Measurements from ENCODE around the gene TSPEAR. TPM values are rescaled to one million over a fixed set of nuclear protein-coding genes. Genes with fewer than 3 reads are reported as not detected.
"Not testable (repeated sequence)": the region's sequence is repeated elsewhere in the genome, so short reads cannot be mapped to it uniquely, and the experiment has no call there.

TSPEAR gene
- total RNA-seq, 4 donors from 2014 or later: 0.21 to 1.3 (median 0.69) TPM

DNA sequence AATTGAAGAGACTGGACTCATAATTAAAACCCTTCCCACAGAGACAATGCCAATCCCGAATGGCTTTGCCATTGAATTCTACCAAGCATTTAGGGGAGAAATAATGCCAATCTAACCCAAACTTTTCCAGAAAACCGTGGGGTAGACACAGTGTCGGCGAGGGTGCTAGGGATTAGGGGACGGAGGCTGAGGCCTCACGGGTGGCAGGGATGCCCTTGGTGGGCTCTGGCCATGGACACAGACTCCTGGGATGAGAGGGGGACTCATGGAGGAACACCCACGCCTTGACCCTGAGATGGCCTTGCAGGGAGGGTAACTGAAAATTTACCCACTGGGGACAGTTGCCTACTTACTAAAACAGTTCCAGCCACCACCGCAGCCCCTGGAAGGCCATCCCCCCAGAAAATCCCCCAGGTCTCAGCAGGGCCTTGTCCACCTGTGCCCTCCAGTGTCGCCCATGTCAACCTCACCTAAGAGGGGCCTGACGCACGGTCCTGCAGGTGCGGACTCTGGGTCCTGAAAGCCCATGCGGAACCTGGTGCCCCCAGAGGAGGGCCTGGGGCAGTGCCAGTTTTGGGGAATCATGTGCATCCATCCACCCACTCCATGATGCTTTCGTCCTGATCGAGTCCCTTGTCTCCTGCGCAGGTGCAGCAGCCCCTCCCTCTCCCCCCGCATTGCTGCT lies 132.9 kb downstream of the TSPEAR start:
- Histone ChIP-seq H3K4me3 (replicated peaks in 1 of 3) (no peak overlapping the region), H3K27ac (no peak overlapping the region), H3K27me3 (no peaks in the 10 kb centered on the region), H3K9me3 (no peaks in the 10 kb centered on the region), H3K36me3 (no peaks in the 10 kb centered on the region), H3K4me1 (no peaks in the 10 kb centered on the region)
- intact Hi-C loops (cut with DNase I): no loop called here
- TF ChIP-seq CTCF (IDR thresholded peaks at IDR 0.05) (no peak), POLR2A (IDR thresholded peaks at IDR 0.05) (no peak)
- WGBS, 2 donors: 88 to 97% methylated on average over 13 to 16 of the region's 17 CpGs
- DNase-seq: no peak

- no peaks in the 10 kb centered on the region for H3K4me1 ChIP-seq
- TF ChIP-seq POLR2A (IDR thresholded peaks at IDR 0.05): no peak
- no peak for TF ChIP-seq CTCF (IDR thresholded peaks at IDR 0.05)
- H3K9me3 ChIP-seq: no peaks in the 10 kb centered on the region
- no peak overlapping the region for H3K4me3 ChIP-seq (replicated peaks in 1 of 3)
- WGBS, 2 donors: 94% methylated on average over 9 to 10 of the region's 10 CpGs
- H3K36me3 ChIP-seq: no peaks in the 10 kb centered on the region
- DNase-seq: no peak
- H3K27me3 ChIP-seq: no peaks in the 10 kb centered on the region
- intact Hi-C loops (cut with DNase I): no loop called here
- H3K27ac ChIP-seq: no peak overlapping the region
These were observed 135.3 kb downstream of the TSPEAR start for GRCh38 chr21:44576025-44576420.

- TF ChIP-seq CTCF (IDR thresholded peaks at IDR 0.05) (no peak), POLR2A (IDR thresholded peaks at IDR 0.05) (no peak)
- WGBS, 2 donors: 89 to 93% methylated on average over 20 of the region's 20 CpGs
- intact Hi-C loops (cut with DNase I): no loop called here
- Histone ChIP-seq H3K27me3 (no peaks in the 10 kb centered on the region), H3K36me3 (no peaks in the 10 kb centered on the region), H3K27ac (no peak overlapping the region), H3K4me3 (replicated peaks in 1 of 3) (no peak overlapping the region), H3K9me3 (no peaks in the 10 kb centered on the region), H3K4me1 (no peaks in the 10 kb centered on the region)
- no peak for DNase-seq
These were observed 135.9 kb downstream of the TSPEAR start for GRCh38 chr21:44575307-44576024.

- no peaks in the 10 kb centered on the region for H3K27me3 ChIP-seq
- DNase-seq: no peak
- H3K27ac ChIP-seq: no peak overlapping the region
- 40 to 46% methylated on average over 16 to 20 of the region's 21 CpGs for WGBS, 2 donors
- intact Hi-C loops (cut with DNase I): no loop called here
- no peak for TF ChIP-seq POLR2A (IDR thresholded peaks at IDR 0.05)
- H3K9me3 ChIP-seq: no peaks in the 10 kb centered on the region
- H3K4me1 ChIP-seq: no peaks in the 10 kb centered on the region
- no peak overlapping the region for H3K4me3 ChIP-seq (replicated peaks in 1 of 3)
- H3K36me3 ChIP-seq: no peaks in the 10 kb centered on the region
These were observed 136.7 kb downstream of the TSPEAR start for GRCh38 chr21:44574457-44575306.

GRCh38 chr21:44573630-44574456 lies 137.5 kb downstream of the TSPEAR start, which contains the start of gene KRTAP10-4:
Gene KRTAP10-4 (plus strand): TSS chr21:44573729. CDS start chr21:44573759, 30 bp downstream.
- H3K27ac ChIP-seq; H3K4me3 ChIP-seq (replicated peaks in 1 of 3); DNase-seq; H3K36me3 ChIP-seq; intact Hi-C loops (cut with DNase I); H3K4me1 ChIP-seq; H3K27me3 ChIP-seq; H3K9me3 ChIP-seq: not testable (repeated sequence)
- WGBS, 2 donors: 62 to 79% methylated on average over 8 to 12 of the region's 25 CpGs

Measured in thyroid gland (tissue), 4 donors.